Stomach (tissue), 4 donors: ENCODE measurements around the gene NRN1L.

Source experiments
- EP300 ChIP-seq: sonication (generic); formaldehyde crosslinking; IDR thresholded peaks from one replicate; pipeline ENCODE4 v1.6.1; 2017; ENCODE audit warnings: antibody characterized with exemption
- TF ChIP-seq, protein P1 (sequence below), 7 experiments: fragments of 450-650 bp in 4 of 7; fragments of 200-600 bp in 3 of 7; sonication (generic) in 3 of 7; IDR thresholded peaks; one replicate each; pipeline ENCODE4 v1.5.1; 2016 to 2019; ENCODE audit warnings: antibody characterized with exemption in 7 of 7, control low read depth in 2 of 7, mild to moderate bottlenecking in 1 of 7

DNA sequence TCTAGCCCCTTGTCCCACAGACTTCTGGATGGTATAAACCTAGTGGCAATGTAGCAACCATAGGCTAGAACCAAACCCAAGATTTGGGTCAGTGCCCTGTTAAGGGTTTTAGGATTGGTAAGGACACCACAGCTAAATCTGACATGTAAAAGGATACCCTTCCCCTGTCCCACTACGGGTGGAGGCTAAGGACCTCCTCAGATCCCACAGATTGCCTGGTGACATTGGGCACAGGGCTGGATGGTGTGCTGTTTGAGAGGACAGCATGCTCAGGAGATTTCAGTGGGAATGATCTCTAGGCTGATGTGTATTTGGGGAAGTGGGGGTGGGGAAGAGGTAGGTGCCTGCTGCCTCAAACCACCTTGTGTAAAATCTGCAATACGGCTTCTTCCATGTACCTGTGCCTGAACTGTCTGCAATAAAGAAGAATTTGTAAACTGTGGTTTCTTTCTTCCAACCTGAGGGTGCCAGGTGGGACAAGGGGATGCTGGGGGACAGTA is 12.5 kb upstream of the NRN1L start:
- TF ChIP-seq, protein P1, sequence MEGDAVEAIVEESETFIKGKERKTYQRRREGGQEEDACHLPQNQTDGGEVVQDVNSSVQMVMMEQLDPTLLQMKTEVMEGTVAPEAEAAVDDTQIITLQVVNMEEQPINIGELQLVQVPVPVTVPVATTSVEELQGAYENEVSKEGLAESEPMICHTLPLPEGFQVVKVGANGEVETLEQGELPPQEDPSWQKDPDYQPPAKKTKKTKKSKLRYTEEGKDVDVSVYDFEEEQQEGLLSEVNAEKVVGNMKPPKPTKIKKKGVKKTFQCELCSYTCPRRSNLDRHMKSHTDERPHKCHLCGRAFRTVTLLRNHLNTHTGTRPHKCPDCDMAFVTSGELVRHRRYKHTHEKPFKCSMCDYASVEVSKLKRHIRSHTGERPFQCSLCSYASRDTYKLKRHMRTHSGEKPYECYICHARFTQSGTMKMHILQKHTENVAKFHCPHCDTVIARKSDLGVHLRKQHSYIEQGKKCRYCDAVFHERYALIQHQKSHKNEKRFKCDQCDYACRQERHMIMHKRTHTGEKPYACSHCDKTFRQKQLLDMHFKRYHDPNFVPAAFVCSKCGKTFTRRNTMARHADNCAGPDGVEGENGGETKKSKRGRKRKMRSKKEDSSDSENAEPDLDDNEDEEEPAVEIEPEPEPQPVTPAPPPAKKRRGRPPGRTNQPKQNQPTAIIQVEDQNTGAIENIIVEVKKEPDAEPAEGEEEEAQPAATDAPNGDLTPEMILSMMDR (IDR thresholded peaks at IDR 0.05), result no peak
- no peak for TF ChIP-seq EP300
